Activated CD4-positive, alpha-beta T cell treated with anti-CD3 and anti-CD28 coated beads, Interleukin-10, Interleukin-2, amounts not matched to agents 100 ng/mL and 50 ng/mL, durations not matched to agents 16 hours and 8 hours (primary cell): Measurements from ENCODE around the gene RERE.
"Not testable (repeated sequence)": the region's sequence is repeated elsewhere in the genome, so short reads cannot be mapped to it uniquely, and the experiment has no call there.

Experiments
- DNase-seq: peaks from one replicate; pipeline ENCODE4 v3.0.0-alpha.2; 2020

RERE gene

GRCh38 chr1:8631163-8631562 is 186.3 kb downstream of the RERE start:
- DNase-seq: no peak

- peak; percentile 73 for DNase-seq
Observed at GRCh38 chr1:8629241-8630091, 188.0 kb downstream of the RERE start.

- DNase-seq: no peak
Observed at GRCh38 chr1:8628606-8629005, 188.8 kb downstream of the RERE start.

GRCh38 chr1:8627728-8628127 is 189.7 kb downstream of the RERE start:
- DNase-seq: no peak

- no peak for DNase-seq
Observed at GRCh38 chr1:8625981-8626898, 191.2 kb downstream of the RERE start.

GRCh38 chr1:8625491-8625890 is 191.9 kb downstream of the RERE start:
- no peak for DNase-seq

- peak; percentile 55 for DNase-seq
Observed at GRCh38 chr1:8623651-8624192, 193.7 kb downstream of the RERE start.

GRCh38 chr1:8621785-8622348 is 195.6 kb downstream of the RERE start:
- not testable (repeated sequence) for DNase-seq

- DNase-seq: not testable (repeated sequence)
Observed at GRCh38 chr1:8621034-8621582, 196.3 kb downstream of the RERE start.

- not testable (repeated sequence) for DNase-seq
Observed at GRCh38 chr1:8619917-8620502, 197.4 kb downstream of the RERE start.

GRCh38 chr1:8619419-8619818 is 198.0 kb downstream of the RERE start:
- not testable (repeated sequence) for DNase-seq

GRCh38 chr1:8616791-8617190 is 200.6 kb downstream of the RERE start:
- not testable (repeated sequence) for DNase-seq

- DNase-seq: peak; percentile 35
Observed at GRCh38 chr1:8611634-8612515, 205.6 kb downstream of the RERE start.

GRCh38 chr1:8607906-8608305 is 209.5 kb downstream of the RERE start:
- DNase-seq: no peak

- DNase-seq: peak; percentile 94
Observed at GRCh38 chr1:8604041-8604945, 213.1 kb downstream of the RERE start.

- no peak for DNase-seq
Observed at GRCh38 chr1:8603220-8603616, 214.2 kb downstream of the RERE start.

GRCh38 chr1:8602471-8603219 is 214.8 kb downstream of the RERE start:
- DNase-seq: peak; percentile 76

GRCh38 chr1:8600336-8600735 is 217.1 kb downstream of the RERE start:
- DNase-seq: no peak

- DNase-seq: no peak
Observed at GRCh38 chr1:8599646-8600212, 217.7 kb downstream of the RERE start.
